Endothelial cell of umbilical vein (primary cell): Measurements from ENCODE around the gene TOMM34. TPM values are rescaled to one million over a fixed set of nuclear protein-coding genes. Genes with fewer than 3 reads are reported as not detected.

Source experiments
- BruUV-seq: library from RNA; stranded (reverse); fragments of 400-500 nt; replicated peaks from 2 replicates; lab custom pipeline; 2021; lab: Mats Ljungman, UMichigan
- CTCF ChIA-PET: fragments of 300-600, 350-600 bp; sonication (Branson Sonifier 250); formaldehyde crosslinking; loops from one replicate; lab custom pipeline; 2021; ENCODE audit warnings: antibody characterized with exemption, inconsistent platforms; lab: Charles Lee
- POLR2A ChIA-PET: fragments of 300-600, 350-600 bp; sonication (Branson Sonifier 250); formaldehyde crosslinking; loops from one replicate; lab custom pipeline; 2021; ENCODE audit warnings: antibody characterized with exemption, inconsistent platforms; lab: Charles Lee
- DNase-seq: peaks from one replicate; pipeline ENCODE4 v3.0.0-alpha.2; 2011; ENCODE audit warnings: low read depth, low spot score
- FAIRE-seq: peaks from 2 replicates; lab custom pipeline; 2011; peaks lifted over from hg19 to GRCh38; lab: Jason Lieb, UNC
- H2AFZ ChIP-seq: 2 replicates; pipeline ENCODE4 v1.6.0; 2012; ENCODE audit warnings: low read depth, low read length, control low read depth, inconsistent platforms
- H3K27ac ChIP-seq: 2 replicates; pipeline ENCODE4 v1.5.1; 2011; ENCODE audit warnings: low read depth, mild to moderate bottlenecking, control low read depth, low read length, moderate library complexity; ENCODE audit not compliant: insufficient read depth
- H3K27me3 ChIP-seq, 2 experiments: 2 replicates each; pipeline versions ENCODE4 v1.6.0 to v1.6.1; 2011; ENCODE audit warnings: low read length in 2 of 2, mixed read lengths in 1 of 2; ENCODE audit not compliant: control insufficient read depth in 2 of 2, insufficient read depth in 2 of 2
- H3K36me3 ChIP-seq, 2 experiments: 2 replicates in 1 of 2; 3 replicates in 1 of 2; pipeline ENCODE4 v1.5.1; 2011; ENCODE audit warnings: low read length in 2 of 2, mild to moderate bottlenecking in 1 of 2, moderate library complexity in 1 of 2; ENCODE audit not compliant: control insufficient read depth in 2 of 2, insufficient read depth in 2 of 2; ENCODE audit errors: extremely low read depth in 1 of 2
- H3K4me1 ChIP-seq: 3 replicates; pipeline ENCODE4 v1.5.1; 2011; ENCODE audit warnings: mild to moderate bottlenecking, low read length; ENCODE audit not compliant: control insufficient read depth, insufficient read depth; ENCODE audit errors: extremely low read depth
- H3K4me2 ChIP-seq: 2 replicates; pipeline ENCODE4 v1.6.1; 2011; ENCODE audit warnings: low read length, control low read depth, mixed read lengths; ENCODE audit not compliant: insufficient read depth
- H3K4me3 ChIP-seq, 3 experiments: fragments of 200-600 bp in 1 of 3; sonication (generic), shearing (Covaris generic) in 1 of 3; replicated peaks in 1 of 3; 2 replicates each; pipeline ENCODE4 v1.5.1; 2011 to 2016; ENCODE audit warnings: control low read depth in 3 of 3, low read length in 3 of 3, mild to moderate bottlenecking in 2 of 3, inconsistent platforms in 1 of 3, low read depth in 1 of 3, moderate library complexity in 1 of 3; ENCODE audit not compliant: insufficient read depth in 1 of 3
- H3K79me2 ChIP-seq: 2 replicates; pipeline ENCODE4 v1.6.0; 2012; ENCODE audit warnings: low read length, inconsistent platforms; ENCODE audit not compliant: control insufficient read depth, insufficient read depth
- H3K9ac ChIP-seq: replicated peaks from 2 replicates; pipeline ENCODE3; 2011; ENCODE audit warnings: low read length, control low read depth; ENCODE audit not compliant: insufficient read depth; ENCODE audit errors: extremely low read depth
- H3K9me1 ChIP-seq: replicated peaks from 3 replicates; pipeline ENCODE4 v1.6.0; 2011; ENCODE audit warnings: mild to moderate bottlenecking, low read length; ENCODE audit not compliant: control insufficient read depth, insufficient read depth; ENCODE audit errors: extremely low read depth
- H3K9me3 ChIP-seq: replicated peaks from 2 replicates; pipeline ENCODE4 v1.5.1; 2012; ENCODE audit warnings: low read length, inconsistent platforms; ENCODE audit not compliant: control insufficient read depth, insufficient read depth
- H4K20me1 ChIP-seq: replicated peaks from 2 replicates; pipeline ENCODE3; 2011; ENCODE audit warnings: mild to moderate bottlenecking, low read length; ENCODE audit not compliant: control insufficient read depth, insufficient read depth; ENCODE audit errors: extremely low read depth
- EZH2 ChIP-seq: IDR thresholded peaks from 2 replicates; pipeline ENCODE4 v1.6.1; 2012; ENCODE audit warnings: borderline replicate concordance, low read depth, mild to moderate bottlenecking, moderate library complexity, low read length, inconsistent platforms; ENCODE audit not compliant: severe bottlenecking
- FOS ChIP-seq: IDR thresholded peaks from 2 replicates; pipeline ENCODE4 v1.6.1; 2011; ENCODE audit warnings: mild to moderate bottlenecking, low read length, moderate library complexity, borderline replicate concordance; ENCODE audit not compliant: insufficient read depth
- GATA2 ChIP-seq: IDR thresholded peaks from 2 replicates; pipeline ENCODE4 v1.7.0; 2011; ENCODE audit warnings: low read depth, mild to moderate bottlenecking, moderate library complexity, mixed read lengths, low read length; ENCODE audit not compliant: insufficient read length, insufficient read depth
- JUN ChIP-seq: IDR thresholded peaks from 2 replicates; pipeline ENCODE4 v1.6.1; 2011; ENCODE audit warnings: borderline replicate concordance, low read depth; ENCODE audit not compliant: insufficient read length, insufficient read depth
- MYC ChIP-seq: IDR thresholded peaks from one replicate; pipeline ENCODE4 v1.6.1; 2011; ENCODE audit warnings: mild to moderate bottlenecking, low read depth, low read length
- POLR2A ChIP-seq: IDR thresholded peaks from 2 replicates; pipeline ENCODE4 v1.6.1; 2012; ENCODE audit warnings: low read depth, mild to moderate bottlenecking, control low read depth, low read length
- POLR2AphosphoS5 ChIP-seq: IDR thresholded peaks from 2 replicates; pipeline ENCODE4 v1.6.1; 2012; ENCODE audit warnings: low read depth, mild to moderate bottlenecking, control low read depth, low read length, moderate library complexity; ENCODE audit not compliant: insufficient read depth
- dilution Hi-C: fragments of 300-500 bp; cut with MboI; formaldehyde crosslinking; loops from one replicate; pipeline ENCODE4 v1.15.0; 2019; ENCODE audit warnings: low sequenced_read_pairs; ENCODE audit not compliant: extremely low pct_ligation_motif_present
- intact Hi-C: fragments of 100-400 bp; cut with micrococcal nuclease; formaldehyde crosslinking; loops from one replicate; pipeline ENCODE4 v1.10.0; 2022
- polyA plus RNA-seq, 4 experiments: library from polyadenylated mRNA; depleted of rRNA in 3 of 4; stranded (reverse) in 3 of 4; unstranded in 1 of 4; fragments of >200 nt; gene quantifications; 2 replicates each; pipeline versions ENCODE4 v1.2.1 to v1.2.3, GENCODE V29; 2011 to 2012; ENCODE audit warnings: missing spikeins in 1 of 4
- total RNA-seq: library from RNA; stranded (reverse); gene quantifications from 2 replicates; pipeline ENCODE4 v1.2.3, GENCODE V29; 2021
- TF ChIP-seq, protein P1 (sequence below): IDR thresholded peaks from 2 replicates; pipeline ENCODE4 v1.6.1; 2011; ENCODE audit not compliant: insufficient read depth, insufficient read length
- TF ChIP-seq, protein P2 (sequence below), 2 donors: IDR thresholded peaks; 1 replicate in 1 of 2; 2 replicates in 1 of 2; pipeline ENCODE4 v1.5.1; 2011; ENCODE audit warnings: low read length in 2 of 2, mild to moderate bottlenecking in 2 of 2, moderate library complexity in 2 of 2, control low read depth in 1 of 2, inconsistent platforms in 1 of 2, low read depth in 1 of 2; ENCODE audit not compliant: insufficient read depth in 1 of 2; ENCODE audit errors: extremely low read depth in 1 of 2

TOMM34 gene
- total and polyA plus RNA-seq, 2 donors (not counting 3 experiments of a cell fraction or from before 2014, with no cell fraction given) = 36.3 to 44.2 TPM

DNA sequence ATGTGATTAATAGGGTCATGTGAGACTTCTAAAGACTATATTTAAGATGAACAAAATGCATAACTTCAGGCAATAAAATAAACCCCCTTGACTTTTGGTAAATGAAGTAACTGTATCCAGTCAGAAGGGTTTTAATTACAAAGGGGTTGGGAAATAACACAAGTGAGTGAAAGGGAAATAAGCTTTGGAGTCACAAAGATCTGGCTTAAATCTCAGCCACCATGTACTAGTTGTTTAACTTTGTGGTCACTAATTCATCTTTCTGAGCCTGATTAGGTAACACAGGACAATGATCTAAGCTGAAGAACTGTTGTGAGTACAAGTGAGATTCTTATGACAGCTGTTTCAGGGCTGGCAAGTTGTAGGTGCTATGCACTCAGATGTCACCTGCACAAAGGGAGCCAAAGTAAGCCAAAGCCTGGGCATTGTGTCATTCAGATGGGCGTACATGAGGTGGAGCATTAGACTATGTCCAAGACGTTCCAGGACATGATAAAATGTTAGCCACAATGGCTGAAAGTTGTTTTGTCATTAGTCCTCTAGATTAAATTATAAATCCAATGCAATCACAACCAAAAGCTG lies 13.8 kb downstream of the TOMM34 start:
- H3K9me1 ChIP-seq = no peaks in the 10 kb centered on the region
- intact Hi-C loops = no loop called here
- peaks cover 2% of the 10 kb centered on the region for H3K79me2 ChIP-seq
- H4K20me1 ChIP-seq = no peaks in the 10 kb centered on the region
- no peak overlapping the region for H3K4me2 ChIP-seq
- BruUV-seq = no TSS peak
- no peak for FAIRE-seq
- H3K9me3 ChIP-seq = no peaks in the 10 kb centered on the region
- DNase-seq = no peak
- H3K27me3 ChIP-seq = no peaks in the 10 kb centered on the region
- TF ChIP-seq MYC (no peak), FOS (no peak), POLR2AphosphoS5 (no peak), POLR2A (no peak), EZH2 (no peak), JUN (no peak), GATA2 (no peak)
- TF ChIP-seq, protein P1, sequence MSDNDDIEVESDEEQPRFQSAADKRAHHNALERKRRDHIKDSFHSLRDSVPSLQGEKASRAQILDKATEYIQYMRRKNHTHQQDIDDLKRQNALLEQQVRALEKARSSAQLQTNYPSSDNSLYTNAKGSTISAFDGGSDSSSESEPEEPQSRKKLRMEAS = no peak
- TF ChIP-seq, protein P2, sequence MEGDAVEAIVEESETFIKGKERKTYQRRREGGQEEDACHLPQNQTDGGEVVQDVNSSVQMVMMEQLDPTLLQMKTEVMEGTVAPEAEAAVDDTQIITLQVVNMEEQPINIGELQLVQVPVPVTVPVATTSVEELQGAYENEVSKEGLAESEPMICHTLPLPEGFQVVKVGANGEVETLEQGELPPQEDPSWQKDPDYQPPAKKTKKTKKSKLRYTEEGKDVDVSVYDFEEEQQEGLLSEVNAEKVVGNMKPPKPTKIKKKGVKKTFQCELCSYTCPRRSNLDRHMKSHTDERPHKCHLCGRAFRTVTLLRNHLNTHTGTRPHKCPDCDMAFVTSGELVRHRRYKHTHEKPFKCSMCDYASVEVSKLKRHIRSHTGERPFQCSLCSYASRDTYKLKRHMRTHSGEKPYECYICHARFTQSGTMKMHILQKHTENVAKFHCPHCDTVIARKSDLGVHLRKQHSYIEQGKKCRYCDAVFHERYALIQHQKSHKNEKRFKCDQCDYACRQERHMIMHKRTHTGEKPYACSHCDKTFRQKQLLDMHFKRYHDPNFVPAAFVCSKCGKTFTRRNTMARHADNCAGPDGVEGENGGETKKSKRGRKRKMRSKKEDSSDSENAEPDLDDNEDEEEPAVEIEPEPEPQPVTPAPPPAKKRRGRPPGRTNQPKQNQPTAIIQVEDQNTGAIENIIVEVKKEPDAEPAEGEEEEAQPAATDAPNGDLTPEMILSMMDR (IDR thresholded peaks at IDR 0.05; ENCODE audit: extremely low read depth in 1 of 2, insufficient read depth in 1 of 2, low read depth in 1 of 2, low read length in 2 of 2) = no peak
- H3K4me1 ChIP-seq = no peaks in the 10 kb centered on the region
- no peak overlapping the region for H2AFZ ChIP-seq
- H3K27ac ChIP-seq = no peak overlapping the region
- H3K36me3 ChIP-seq = peaks cover 32 to 49% of the 10 kb centered on the region in 2 experiments
- no peak overlapping the region for H3K9ac ChIP-seq
- ChIA-PET POLR2A (no interaction called here), CTCF (interaction anchor here (1.0 kb wide), 1 partner anchor 9 kb away, joined by 5 read pairs; no protein-coding TSS in a partner anchor)
- no peak overlapping the region for H3K4me3 ChIP-seq
- dilution Hi-C loops = no loop called here
